ENCODE results near the gene TRAPPC2.

Gene TRAPPC2

GRCh38 chrX:13716905-13717304 lies 17.5 kb downstream of the TRAPPC2 start:
- TF ChIP-seq CTCF (conservative IDR thresholded peaks at IDR 0.05; ENCODE audit: low read depth, low read length) = no peak
- H3K4me3 ChIP-seq (ENCODE audit: low read length) = no peak overlapping the region
- no peak for DNase-seq (ENCODE audit: low read depth)

- no peak for DNase-seq (ENCODE audit: low read depth)
- TF ChIP-seq CTCF (conservative IDR thresholded peaks at IDR 0.05; ENCODE audit: low read depth, low read length) = no peak
- no peak overlapping the region for H3K4me3 ChIP-seq (ENCODE audit: low read length)
Measured at GRCh38 chrX:13716455-13716854, 18.0 kb downstream of the TRAPPC2 start.

- no peak for DNase-seq (ENCODE audit: low read depth)
- no peak overlapping the region for H3K4me3 ChIP-seq (ENCODE audit: low read length)
- no peak for TF ChIP-seq CTCF (conservative IDR thresholded peaks at IDR 0.05; ENCODE audit: low read depth, low read length)
Measured at GRCh38 chrX:13711141-13711540, 23.3 kb downstream of the TRAPPC2 start.

GRCh38 chrX:13703589-13703988 lies 30.8 kb downstream of the TRAPPC2 start:
- TF ChIP-seq CTCF (conservative IDR thresholded peaks at IDR 0.05; ENCODE audit: low read depth, low read length) = no peak
- DNase-seq (ENCODE audit: low read depth) = no peak
- H3K4me3 ChIP-seq (ENCODE audit: low read length) = no peak overlapping the region

- no peak overlapping the region for H3K4me3 ChIP-seq (ENCODE audit: low read length)
- no peak for TF ChIP-seq CTCF (conservative IDR thresholded peaks at IDR 0.05; ENCODE audit: low read depth, low read length)
- no peak for DNase-seq (ENCODE audit: low read depth)
Measured at GRCh38 chrX:13703135-13703534, 31.3 kb downstream of the TRAPPC2 start.

- TF ChIP-seq CTCF (conservative IDR thresholded peaks at IDR 0.05; ENCODE audit: low read depth, low read length) = no peak
- DNase-seq (ENCODE audit: low read depth) = no peak
Measured at GRCh38 chrX:13702111-13702789, 32.2 kb downstream of the TRAPPC2 start.

GRCh38 chrX:13700380-13700779 lies 34.0 kb downstream of the TRAPPC2 start:
- no peak overlapping the region for H3K4me3 ChIP-seq (ENCODE audit: low read length)
- DNase-seq (ENCODE audit: low read depth) = no peak
- TF ChIP-seq CTCF (conservative IDR thresholded peaks at IDR 0.05; ENCODE audit: low read depth, low read length) = no peak

More at GRCh38 chrX:13702111-13702789, 32.2 kb downstream of the TRAPPC2 start:
- no peak overlapping the region for H3K4me3 ChIP-seq (ENCODE audit: low read length)

Data from retinal pigment epithelial cell (primary cell).